Colonic mucosa (tissue), 4 donors: ENCODE data around the gene CALML6. TPM values are rescaled to one million over a fixed set of nuclear protein-coding genes. Genes with fewer than 3 reads are reported as not detected.

Experiments used
- DNase-seq: peaks from one replicate; pipeline ENCODE4 v3.0.0-alpha.2; 2020
- H3K27ac ChIP-seq: fragments of 200-600 bp; one replicate; pipeline ENCODE4 v1.8.0; 2021
- H3K27me3 ChIP-seq: fragments of 200-600 bp; one replicate; pipeline ENCODE4 v1.8.0; 2021
- H3K36me3 ChIP-seq: fragments of 200-600 bp; one replicate; pipeline ENCODE4 v1.8.0; 2021
- H3K4me1 ChIP-seq: fragments of 200-600 bp; one replicate; pipeline ENCODE4 v1.8.0; 2021; ENCODE audit warnings: mild to moderate bottlenecking
- H3K4me3 ChIP-seq: fragments of 200-600 bp; one replicate; pipeline ENCODE4 v1.8.0; 2021
- H3K9ac ChIP-seq, 2 donors: one replicate each; pipeline ENCODE4 v1.7.0; 2013; ENCODE audit warnings: control low read depth in 2 of 2, low read depth in 2 of 2, low read length in 2 of 2
- H3K9me3 ChIP-seq: fragments of 200-600 bp; one replicate; pipeline ENCODE4 v1.8.0; 2021
- CTCF ChIP-seq: fragments of 200-600 bp; IDR thresholded peaks from one replicate; pipeline ENCODE4 v1.8.0; 2022; ENCODE audit warnings: antibody characterized with exemption, mild to moderate bottlenecking
- intact Hi-C: fragments of 100-400 bp; cut with DNase I; formaldehyde crosslinking; loops from one replicate; pipeline ENCODE4 v1.14.1; 2022
- total RNA-seq, 2 donors: library from RNA; stranded (reverse); fragmentation: NEBNext Ultra II Directional in 1 of 2; extraction: Animal tissue kit (Norgen Biotek cat#: 25700) in 1 of 2; gene quantifications; one replicate each; pipeline ENCODE4 v1.2.1, GENCODE V29; 2021
- donor health status: healthy.
- donor health status: DM: no; HTN: no; CAD: no.
- donor health status: DM: no; HTN: no; CAD: no.

The CALML6 gene
- total RNA-seq, 2 donors from 2014 or later = 0.17 TPM; not detected in 1

DNA sequence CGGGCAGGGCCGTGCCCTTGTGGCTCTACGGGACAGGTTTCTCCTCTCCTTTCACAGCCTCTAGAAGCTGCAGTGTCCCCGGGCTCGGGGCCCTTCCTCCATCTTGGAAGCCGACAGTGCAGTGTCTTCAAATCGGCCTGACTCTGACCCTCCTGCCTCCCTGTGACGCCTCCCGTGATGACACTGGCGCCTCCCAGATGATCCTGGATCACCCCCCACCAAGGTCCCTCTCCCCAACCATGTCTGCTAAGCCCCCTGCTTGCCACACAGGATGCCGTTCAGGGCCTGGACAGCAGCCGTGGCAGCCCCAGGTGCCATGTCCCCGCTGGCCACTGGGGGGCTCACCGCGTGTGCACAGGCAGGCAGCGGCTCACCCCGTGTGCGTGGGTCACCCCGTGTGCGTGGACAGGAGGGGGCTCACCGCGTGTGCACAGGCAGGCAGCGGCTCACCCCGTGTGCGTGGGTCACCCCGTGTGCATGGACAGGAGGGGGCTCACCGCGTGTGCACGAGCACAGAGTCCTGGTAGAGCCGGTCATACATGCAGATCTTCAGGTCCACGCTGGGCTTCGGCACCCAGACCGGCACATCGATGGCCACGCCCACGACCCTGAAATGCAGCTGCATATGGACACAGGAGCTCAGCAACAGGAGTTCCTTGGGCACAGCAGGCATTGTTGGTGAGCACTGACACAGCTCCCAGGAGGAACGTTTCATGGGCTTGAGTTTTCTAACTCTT lies 28.9 kb downstream of the CALML6 start:
- Histone ChIP-seq H3K9ac (peak overlapping the region in 1 of 2 donors; percentile 12), H3K9me3 (no peaks in the 10 kb centered on the region), H3K27me3 (no peaks in the 10 kb centered on the region), H3K4me1 (no peaks in the 10 kb centered on the region), H3K4me3 (no peak overlapping the region), H3K36me3 (no peaks in the 10 kb centered on the region), H3K27ac (no peak overlapping the region)
- peak; percentile 48 for DNase-seq
- intact Hi-C loops = loop anchor here (5.0 kb wide), 1 partner anchor 98 kb away; no protein-coding TSS in a partner anchor
- peak; percentile 93 for TF ChIP-seq CTCF

- no peak for TF ChIP-seq CTCF
- DNase-seq = no peak
- Histone ChIP-seq H3K27me3 (no peaks in the 10 kb centered on the region), H3K9me3 (no peaks in the 10 kb centered on the region), H3K4me1 (no peaks in the 10 kb centered on the region), H3K27ac (no peak overlapping the region), H3K4me3 (no peak overlapping the region), H3K36me3 (no peaks in the 10 kb centered on the region), H3K9ac (no peak overlapping the region)
- intact Hi-C loops = no loop called here
Observed at GRCh38 chr1:1945782-1946393, 30.8 kb downstream of the CALML6 start.

DNA sequence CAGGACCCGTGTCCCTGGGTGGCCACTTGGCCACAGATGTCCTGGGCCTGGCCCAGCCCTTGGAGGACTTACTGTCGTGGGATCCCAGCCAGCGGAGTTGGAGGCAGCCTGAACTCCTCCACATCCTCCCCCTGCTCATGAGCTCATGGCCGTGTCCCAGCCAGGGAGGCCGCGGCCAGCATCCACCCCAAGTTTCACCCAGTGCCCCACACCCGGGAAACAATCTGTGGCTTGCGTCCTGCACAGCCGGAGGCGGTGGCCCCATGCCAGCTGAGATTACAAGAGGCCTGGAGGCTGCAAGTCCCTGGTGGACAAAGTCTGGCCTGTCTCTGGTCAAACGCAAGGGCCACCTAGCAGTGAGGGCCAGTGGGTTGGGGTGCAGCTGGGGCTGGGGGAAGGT lies 31.5 kb downstream of the CALML6 start:
- Histone ChIP-seq H3K36me3 (no peaks in the 10 kb centered on the region), H3K9me3 (no peaks in the 10 kb centered on the region), H3K4me3 (no peak overlapping the region), H3K27me3 (no peaks in the 10 kb centered on the region), H3K27ac (no peak overlapping the region), H3K9ac (no peak overlapping the region), H3K4me1 (no peaks in the 10 kb centered on the region)
- no peak for DNase-seq
- no peak for TF ChIP-seq CTCF
- intact Hi-C loops = no loop called here

DNA sequence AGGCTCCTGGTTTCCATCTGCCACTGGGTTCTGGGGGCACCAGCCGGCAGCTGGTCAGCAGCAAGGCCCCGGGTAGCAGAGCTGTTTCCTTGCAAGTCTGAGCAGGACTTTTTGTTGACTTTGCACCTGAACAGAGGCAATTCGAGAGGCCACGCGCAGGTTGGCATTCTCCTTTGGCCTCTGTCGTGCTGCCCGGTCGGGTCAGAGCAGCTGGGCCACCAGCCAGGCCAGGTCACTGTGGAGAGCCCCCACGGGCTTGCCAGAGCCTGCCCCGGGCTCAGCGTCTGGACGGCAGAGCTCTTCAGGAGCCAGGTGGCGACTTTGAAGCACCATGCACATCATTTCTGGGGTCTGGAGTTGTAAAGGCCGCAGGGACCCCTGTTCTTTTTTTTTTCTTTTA lies 32.4 kb downstream of the CALML6 start:
- H3K4me3 ChIP-seq = no peak overlapping the region
- no peak overlapping the region for H3K9ac ChIP-seq
- no peak for TF ChIP-seq CTCF
- intact Hi-C loops = no loop called here
- no peak overlapping the region for H3K27ac ChIP-seq
- DNase-seq = no peak
- H3K27me3 ChIP-seq = no peaks in the 10 kb centered on the region
- no peaks in the 10 kb centered on the region for H3K4me1 ChIP-seq
- H3K9me3 ChIP-seq = no peaks in the 10 kb centered on the region
- H3K36me3 ChIP-seq = no peaks in the 10 kb centered on the region

GRCh38 chr1:1948783-1949182 lies 33.7 kb downstream of the CALML6 start:
- DNase-seq = no peak
- TF ChIP-seq CTCF = no peak
- H3K27me3 ChIP-seq = no peaks in the 10 kb centered on the region
- H3K4me1 ChIP-seq = no peaks in the 10 kb centered on the region
- H3K4me3 ChIP-seq = no peak overlapping the region
- no peak overlapping the region for H3K27ac ChIP-seq
- no peaks in the 10 kb centered on the region for H3K9me3 ChIP-seq
- no peak overlapping the region for H3K9ac ChIP-seq
- H3K36me3 ChIP-seq = no peaks in the 10 kb centered on the region
- intact Hi-C loops = no loop called here
